ENCODE measurements around the gene AMZ1. TPM values are rescaled to one million over a fixed set of nuclear protein-coding genes. Genes with fewer than 3 reads are reported as not detected.

Gene AMZ1
- total RNA-seq, 1 experiment from 2014 or later, result 0.74 TPM

DNA sequence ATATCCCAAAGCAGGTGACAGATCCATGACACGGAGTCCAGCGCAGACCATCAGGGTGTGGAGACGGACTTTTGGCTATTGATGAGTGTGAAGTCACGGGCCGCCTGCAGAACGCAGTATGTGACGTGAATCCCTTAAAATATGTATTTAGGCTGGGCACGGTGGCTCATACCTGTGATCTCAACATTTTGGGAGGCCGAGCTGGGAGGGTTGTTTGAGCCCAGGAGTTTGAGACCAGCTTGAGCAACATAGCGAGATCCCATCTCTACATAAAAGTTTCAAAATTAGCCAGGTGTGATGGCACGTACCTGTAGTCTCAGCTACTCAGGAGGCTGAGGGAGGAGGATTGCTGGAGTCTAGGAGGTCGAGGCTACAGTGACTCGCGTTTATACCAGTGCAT is 1.9 kb upstream of the AMZ1 start:
- Mint-ChIP-seq H3K4me1 (peaks cover 5 to 8% of the 10 kb centered on the region in 2 experiments), H3K36me3 (ENCODE audit: insufficient read depth in 1 of 3, low read depth in 3 of 3) (no peaks in the 10 kb centered on the region; a peak in 1 of 7 replicates), H3K9me3 (peaks cover 0 to 8% of the 10 kb centered on the region in 2 experiments; a peak in 3 of 5 replicates), H3K4me3 (no peak overlapping the region), H3K27ac (no peak overlapping the region), H3K27me3 (ENCODE audit: low read depth) (peaks cover 57% of the 10 kb centered on the region)
- no peak overlapping the region for H2AFZ ChIP-seq (ENCODE audit: low read length)
- no peak overlapping the region for H2BK15ac ChIP-seq (ENCODE audit: low read depth, low read length)
- peaks cover 12% of the 10 kb centered on the region; the same call in 1 of the 2 replicates for H3K27me3 ChIP-seq (ENCODE audit: insufficient read depth, low read length)
- H3K79me1 ChIP-seq (ENCODE audit: insufficient read depth, low read depth, low read length, poor library complexity, severe bottlenecking), result no peaks in the 10 kb centered on the region
- no peak overlapping the region for H3T11ph ChIP-seq (ENCODE audit: low read length)
- H3K18ac ChIP-seq (ENCODE audit: insufficient read length, low read depth, low read length), result no peak overlapping the region
- H2AK5ac ChIP-seq (ENCODE audit: insufficient read length, low read length), result no peak overlapping the region
- H3K14ac ChIP-seq (ENCODE audit: insufficient read depth, low read length), result no peak overlapping the region
- H2BK5ac ChIP-seq (ENCODE audit: insufficient read length, low read length), result no peak overlapping the region
- no peak overlapping the region for H4K5ac ChIP-seq (ENCODE audit: insufficient read length, low read depth, low read length)
- no peak overlapping the region for H2BK120ac ChIP-seq (ENCODE audit: low read depth, low read length, poor library complexity, severe bottlenecking)
- no peak overlapping the region for H2BK20ac ChIP-seq (ENCODE audit: low read depth, low read length, poor library complexity, severe bottlenecking)
- DNase-seq, result no peak
- H3K27ac ChIP-seq (ENCODE audit: insufficient read length, low read depth, low read length), result no peak overlapping the region
- no peaks in the 10 kb centered on the region for H4K20me1 ChIP-seq (ENCODE audit: control insufficient read depth, insufficient read depth, insufficient read length)
- TF ChIP-seq, protein P1, sequence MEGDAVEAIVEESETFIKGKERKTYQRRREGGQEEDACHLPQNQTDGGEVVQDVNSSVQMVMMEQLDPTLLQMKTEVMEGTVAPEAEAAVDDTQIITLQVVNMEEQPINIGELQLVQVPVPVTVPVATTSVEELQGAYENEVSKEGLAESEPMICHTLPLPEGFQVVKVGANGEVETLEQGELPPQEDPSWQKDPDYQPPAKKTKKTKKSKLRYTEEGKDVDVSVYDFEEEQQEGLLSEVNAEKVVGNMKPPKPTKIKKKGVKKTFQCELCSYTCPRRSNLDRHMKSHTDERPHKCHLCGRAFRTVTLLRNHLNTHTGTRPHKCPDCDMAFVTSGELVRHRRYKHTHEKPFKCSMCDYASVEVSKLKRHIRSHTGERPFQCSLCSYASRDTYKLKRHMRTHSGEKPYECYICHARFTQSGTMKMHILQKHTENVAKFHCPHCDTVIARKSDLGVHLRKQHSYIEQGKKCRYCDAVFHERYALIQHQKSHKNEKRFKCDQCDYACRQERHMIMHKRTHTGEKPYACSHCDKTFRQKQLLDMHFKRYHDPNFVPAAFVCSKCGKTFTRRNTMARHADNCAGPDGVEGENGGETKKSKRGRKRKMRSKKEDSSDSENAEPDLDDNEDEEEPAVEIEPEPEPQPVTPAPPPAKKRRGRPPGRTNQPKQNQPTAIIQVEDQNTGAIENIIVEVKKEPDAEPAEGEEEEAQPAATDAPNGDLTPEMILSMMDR (conservative IDR thresholded peaks at IDR 0.05), result no peak
- H3K9me3 ChIP-seq (ENCODE audit: control insufficient read depth, low read depth, low read length), result no peaks in the 10 kb centered on the region
- H3K23me2 ChIP-seq (ENCODE audit: insufficient read length, low read depth, low read length, poor library complexity, severe bottlenecking), result peaks cover 11% of the 10 kb centered on the region
- H4K8ac ChIP-seq (replicated peaks; ENCODE audit: insufficient read length, low read depth, low read length), result no peak overlapping the region
- no peak overlapping the region for H2BK12ac ChIP-seq (ENCODE audit: insufficient read length, low read depth, low read length)
- H3K23ac ChIP-seq (ENCODE audit: insufficient read length, low read depth, low read length), result no peak overlapping the region
- H3K4me2 ChIP-seq (ENCODE audit: insufficient read depth, insufficient read length, low read length), result no peak overlapping the region
- no peaks in the 10 kb centered on the region for H3K79me2 ChIP-seq (ENCODE audit: insufficient read depth, low read length)
- H4K91ac ChIP-seq (ENCODE audit: insufficient read length, low read depth, low read length), result no peak overlapping the region
- H3K4ac ChIP-seq (ENCODE audit: low read depth, low read length), result no peak overlapping the region
- no CpG with 5 or more reads among the region's 14 CpGs for WGBS (ENCODE audit: extremely low coverage, insufficient read length, low lambda C conversion rate)
- no peaks in the 10 kb centered on the region for H3K4me1 ChIP-seq (ENCODE audit: insufficient read depth, low read length)
- H3K9ac ChIP-seq (ENCODE audit: extremely low read depth, insufficient read length, low read length), result no peak overlapping the region
- no peak overlapping the region for H3K56ac ChIP-seq (ENCODE audit: insufficient read length, low read depth, low read length)

Measured in H9 (cell line).